HG03575 (cell line): Measurements from ENCODE around the gene C9orf78.
"Not testable (repeated sequence)": the region's sequence is repeated elsewhere in the genome, so short reads cannot be mapped to it uniquely, and the experiment has no call there.

Experiments used
- ATAC-seq: cut with Tn5 transposase; IDR thresholded peaks from one replicate; pipeline ENCODE4 v1.9.1; 2021; ENCODE audit not compliant: unreplicated experiment, insufficient number of reproducible peaks, low FRiP score; ENCODE audit errors: extremely low read depth

Gene C9orf78

GRCh38 chr9:129822898-129823541 lies 12.1 kb downstream of the C9orf78 start:
- ATAC-seq: no peak

GRCh38 chr9:129816501-129817435 lies 18.3 kb downstream of the C9orf78 start:
- ATAC-seq: no peak

GRCh38 chr9:129815278-129815677 lies 19.8 kb downstream of the C9orf78 start:
- no peak for ATAC-seq

GRCh38 chr9:129814432-129815223 lies 20.4 kb downstream of the C9orf78 start:
- no peak for ATAC-seq

GRCh38 chr9:129813661-129814060 lies 21.4 kb downstream of the C9orf78 start:
- no peak for ATAC-seq

- ATAC-seq: no peak
Observed at GRCh38 chr9:129812385-129812784, 22.7 kb downstream of the C9orf78 start.

- ATAC-seq: no peak
Observed at GRCh38 chr9:129811967-129812363, 23.1 kb downstream of the C9orf78 start.

- no peak for ATAC-seq
Observed at GRCh38 chr9:129810788-129811187, 24.3 kb downstream of the C9orf78 start.

- ATAC-seq: no peak
Observed at GRCh38 chr9:129810116-129810515, 25.0 kb downstream of the C9orf78 start.

GRCh38 chr9:129809346-129809745 lies 25.7 kb downstream of the C9orf78 start:
- no peak for ATAC-seq

GRCh38 chr9:129806061-129806460 lies 29.0 kb downstream of the C9orf78 start:
- ATAC-seq: no peak

GRCh38 chr9:129803676-129804060 lies 31.4 kb downstream of the C9orf78 start:
- no peak for ATAC-seq

GRCh38 chr9:129802833-129803675 lies 32.0 kb downstream of the C9orf78 start, which contains the start of gene TOR1B:
TOR1B (plus strand) TSS chr9:129803184; CDS start chr9:129803213, 29 bp downstream.
- ATAC-seq: no peak

- ATAC-seq: no peak
Observed at GRCh38 chr9:129801504-129801903, 33.6 kb downstream of the C9orf78 start.

GRCh38 chr9:129798973-129799372 lies 36.1 kb downstream of the C9orf78 start:
- no peak for ATAC-seq

GRCh38 chr9:129796029-129796428 lies 39.0 kb downstream of the C9orf78 start:
- not testable (repeated sequence) for ATAC-seq

- ATAC-seq: no peak
Observed at GRCh38 chr9:129794549-129794948, 40.5 kb downstream of the C9orf78 start.

- no peak for ATAC-seq
Observed at GRCh38 chr9:129786481-129786880, 48.6 kb downstream of the C9orf78 start.

GRCh38 chr9:129785866-129786265 lies 49.2 kb downstream of the C9orf78 start:
- no peak for ATAC-seq
